Colonic mucosa (tissue), 4 donors: Measurements from ENCODE around the gene VPS13A. TPM values are rescaled to one million over a fixed set of nuclear protein-coding genes. Genes with fewer than 3 reads are reported as not detected.

Source experiments
- DNase-seq: peaks from one replicate; pipeline ENCODE4 v3.0.0-alpha.2; 2020
- H3K27ac ChIP-seq: fragments of 200-600 bp; one replicate; pipeline ENCODE4 v1.8.0; 2021
- H3K27me3 ChIP-seq: fragments of 200-600 bp; one replicate; pipeline ENCODE4 v1.8.0; 2021
- H3K36me3 ChIP-seq: fragments of 200-600 bp; one replicate; pipeline ENCODE4 v1.8.0; 2021
- H3K4me1 ChIP-seq: fragments of 200-600 bp; one replicate; pipeline ENCODE4 v1.8.0; 2021; ENCODE audit warnings: mild to moderate bottlenecking
- H3K4me3 ChIP-seq: fragments of 200-600 bp; one replicate; pipeline ENCODE4 v1.8.0; 2021
- H3K9ac ChIP-seq, 2 donors: one replicate each; pipeline ENCODE4 v1.7.0; 2013; ENCODE audit warnings: control low read depth in 2 of 2, low read depth in 2 of 2, low read length in 2 of 2
- H3K9me3 ChIP-seq: fragments of 200-600 bp; one replicate; pipeline ENCODE4 v1.8.0; 2021
- intact Hi-C: fragments of 100-400 bp; cut with DNase I; formaldehyde crosslinking; loops from one replicate; pipeline ENCODE4 v1.14.1; 2022
- total RNA-seq, 2 donors: library from RNA; stranded (reverse); fragmentation: NEBNext Ultra II Directional in 1 of 2; extraction: Animal tissue kit (Norgen Biotek cat#: 25700) in 1 of 2; gene quantifications; one replicate each; pipeline ENCODE4 v1.2.1, GENCODE V29; 2021
- TF ChIP-seq, protein P1 (sequence below): fragments of 200-600 bp; IDR thresholded peaks from one replicate; pipeline ENCODE4 v1.8.0; 2022; ENCODE audit warnings: antibody characterized with exemption, mild to moderate bottlenecking
- donor health status: healthy.
- donor health status: DM: no; HTN: no; CAD: no.
- donor health status: DM: no; HTN: no; CAD: no.

Gene VPS13A
- total RNA-seq, 2 donors from 2014 or later, result 31.8 to 45.2 TPM

DNA sequence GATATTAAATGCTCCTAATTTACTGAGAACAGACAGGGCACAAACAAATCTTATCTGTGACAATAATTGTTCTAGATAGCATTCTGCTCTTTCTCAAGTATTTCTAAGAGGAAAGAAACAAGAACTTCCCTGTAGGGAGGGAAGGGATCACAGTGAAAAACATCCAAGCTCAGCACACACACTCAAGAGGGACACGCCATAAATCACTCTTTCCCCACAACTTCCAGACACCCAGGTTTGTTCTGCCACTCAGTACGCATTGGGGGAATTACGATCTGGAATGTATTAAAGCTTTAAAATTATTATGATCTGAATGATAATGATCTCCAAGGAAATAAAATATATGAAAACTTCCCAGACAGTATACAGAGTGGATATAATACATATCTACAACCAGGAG lies 249.4 kb downstream of the VPS13A start:
- intact Hi-C loops, result no loop called here
- TF ChIP-seq, protein P1, sequence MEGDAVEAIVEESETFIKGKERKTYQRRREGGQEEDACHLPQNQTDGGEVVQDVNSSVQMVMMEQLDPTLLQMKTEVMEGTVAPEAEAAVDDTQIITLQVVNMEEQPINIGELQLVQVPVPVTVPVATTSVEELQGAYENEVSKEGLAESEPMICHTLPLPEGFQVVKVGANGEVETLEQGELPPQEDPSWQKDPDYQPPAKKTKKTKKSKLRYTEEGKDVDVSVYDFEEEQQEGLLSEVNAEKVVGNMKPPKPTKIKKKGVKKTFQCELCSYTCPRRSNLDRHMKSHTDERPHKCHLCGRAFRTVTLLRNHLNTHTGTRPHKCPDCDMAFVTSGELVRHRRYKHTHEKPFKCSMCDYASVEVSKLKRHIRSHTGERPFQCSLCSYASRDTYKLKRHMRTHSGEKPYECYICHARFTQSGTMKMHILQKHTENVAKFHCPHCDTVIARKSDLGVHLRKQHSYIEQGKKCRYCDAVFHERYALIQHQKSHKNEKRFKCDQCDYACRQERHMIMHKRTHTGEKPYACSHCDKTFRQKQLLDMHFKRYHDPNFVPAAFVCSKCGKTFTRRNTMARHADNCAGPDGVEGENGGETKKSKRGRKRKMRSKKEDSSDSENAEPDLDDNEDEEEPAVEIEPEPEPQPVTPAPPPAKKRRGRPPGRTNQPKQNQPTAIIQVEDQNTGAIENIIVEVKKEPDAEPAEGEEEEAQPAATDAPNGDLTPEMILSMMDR, result no peak
- no peaks in the 10 kb centered on the region for H3K4me1 ChIP-seq
- no peaks in the 10 kb centered on the region for H3K36me3 ChIP-seq
- DNase-seq, result no peak
- H3K9me3 ChIP-seq, result no peaks in the 10 kb centered on the region
- no peaks in the 10 kb centered on the region for H3K27me3 ChIP-seq
- no peak overlapping the region for H3K9ac ChIP-seq
- no peak overlapping the region for H3K4me3 ChIP-seq
- H3K27ac ChIP-seq, result no peak overlapping the region

DNA sequence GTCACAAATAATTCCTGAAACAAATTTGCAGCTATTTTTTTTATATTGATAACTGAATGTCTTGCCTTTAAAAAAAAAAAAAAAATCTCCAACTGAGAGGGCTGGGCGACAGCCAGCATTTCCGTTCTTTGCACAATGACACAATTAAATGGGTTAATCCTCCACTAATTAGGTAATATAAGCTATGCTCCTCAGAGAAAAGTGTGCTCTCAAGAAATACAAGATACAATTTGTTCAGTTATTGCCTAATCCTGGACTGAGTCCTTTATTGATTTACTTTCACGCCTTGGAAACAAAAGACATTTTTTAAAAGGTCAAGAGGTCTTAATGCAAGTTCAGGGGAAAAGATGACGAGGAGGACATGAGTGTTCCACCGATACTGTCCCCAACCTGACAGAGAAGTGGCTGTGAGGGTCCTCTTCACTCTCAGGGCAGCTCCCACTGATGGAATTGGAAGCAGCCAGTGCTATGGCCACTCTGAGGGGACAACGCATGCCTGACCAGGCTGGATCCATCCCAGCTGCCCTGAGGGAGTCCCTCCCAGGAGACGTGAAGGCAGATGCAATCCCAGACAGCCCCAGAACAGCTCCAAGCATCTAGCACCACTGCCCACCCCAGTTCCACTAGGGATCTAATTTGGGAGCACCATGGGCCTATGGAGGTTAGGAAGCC lies 250.1 kb downstream of the VPS13A start:
- TF ChIP-seq, protein P1, result no peak
- no peaks in the 10 kb centered on the region for H3K9me3 ChIP-seq
- no peak overlapping the region for H3K27ac ChIP-seq
- no peaks in the 10 kb centered on the region for H3K27me3 ChIP-seq
- no peaks in the 10 kb centered on the region for H3K36me3 ChIP-seq
- H3K4me1 ChIP-seq, result no peaks in the 10 kb centered on the region
- intact Hi-C loops, result no loop called here
- no peak for DNase-seq
- H3K9ac ChIP-seq, result no peak overlapping the region
- H3K4me3 ChIP-seq, result no peak overlapping the region

DNA sequence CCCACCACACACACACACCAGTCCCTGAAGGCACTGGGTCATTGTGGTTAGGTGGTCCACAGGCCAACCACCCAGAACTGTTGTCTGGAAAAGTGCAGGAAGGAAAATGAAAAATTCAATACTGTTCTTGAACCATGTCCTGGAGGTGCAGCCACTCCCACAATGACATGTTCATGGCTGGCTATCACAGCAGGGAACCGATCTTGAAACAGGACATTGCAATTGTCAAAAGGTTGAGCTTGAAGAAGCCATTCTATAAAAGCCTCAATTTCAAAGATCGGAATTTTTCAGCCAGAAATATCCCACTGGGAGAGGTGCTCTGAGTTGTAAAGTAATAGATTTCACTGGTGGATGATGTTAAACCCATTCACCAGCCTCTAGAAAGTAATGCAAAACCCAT lies 252.6 kb downstream of the VPS13A start:
- no peaks in the 10 kb centered on the region for H3K9me3 ChIP-seq
- TF ChIP-seq, protein P1, result no peak
- H3K4me3 ChIP-seq, result no peak overlapping the region
- no peak overlapping the region for H3K27ac ChIP-seq
- no peak overlapping the region for H3K9ac ChIP-seq
- no peaks in the 10 kb centered on the region for H3K36me3 ChIP-seq
- H3K27me3 ChIP-seq, result no peaks in the 10 kb centered on the region
- intact Hi-C loops, result no loop called here
- no peak for DNase-seq
- no peaks in the 10 kb centered on the region for H3K4me1 ChIP-seq

DNA sequence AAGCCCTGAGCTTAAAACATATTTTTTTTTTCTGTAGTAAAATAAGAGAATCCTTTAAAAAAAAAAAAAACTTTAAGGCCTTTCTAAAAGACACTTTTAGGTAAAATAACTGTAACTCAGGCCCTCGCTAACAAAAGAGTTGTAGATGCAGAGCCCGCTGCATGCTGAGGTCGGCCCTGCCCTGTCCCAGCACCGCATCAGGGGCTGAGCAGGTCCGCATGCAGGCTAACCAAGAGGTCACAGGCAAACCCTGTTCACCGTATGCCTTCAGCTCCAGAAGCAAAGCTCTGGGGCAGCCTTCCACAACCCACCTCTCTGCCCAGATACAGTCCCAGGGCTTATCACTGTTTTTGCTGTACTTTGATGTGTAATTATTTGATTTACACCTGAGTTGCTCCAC lies 254.7 kb downstream of the VPS13A start:
- Histone ChIP-seq H3K4me3 (no peak overlapping the region), H3K27ac (no peak overlapping the region), H3K27me3 (no peaks in the 10 kb centered on the region), H3K4me1 (no peaks in the 10 kb centered on the region), H3K36me3 (no peaks in the 10 kb centered on the region), H3K9me3 (no peaks in the 10 kb centered on the region), H3K9ac (no peak overlapping the region)
- intact Hi-C loops, result no loop called here
- no peak for DNase-seq
- TF ChIP-seq, protein P1, result no peak

DNA sequence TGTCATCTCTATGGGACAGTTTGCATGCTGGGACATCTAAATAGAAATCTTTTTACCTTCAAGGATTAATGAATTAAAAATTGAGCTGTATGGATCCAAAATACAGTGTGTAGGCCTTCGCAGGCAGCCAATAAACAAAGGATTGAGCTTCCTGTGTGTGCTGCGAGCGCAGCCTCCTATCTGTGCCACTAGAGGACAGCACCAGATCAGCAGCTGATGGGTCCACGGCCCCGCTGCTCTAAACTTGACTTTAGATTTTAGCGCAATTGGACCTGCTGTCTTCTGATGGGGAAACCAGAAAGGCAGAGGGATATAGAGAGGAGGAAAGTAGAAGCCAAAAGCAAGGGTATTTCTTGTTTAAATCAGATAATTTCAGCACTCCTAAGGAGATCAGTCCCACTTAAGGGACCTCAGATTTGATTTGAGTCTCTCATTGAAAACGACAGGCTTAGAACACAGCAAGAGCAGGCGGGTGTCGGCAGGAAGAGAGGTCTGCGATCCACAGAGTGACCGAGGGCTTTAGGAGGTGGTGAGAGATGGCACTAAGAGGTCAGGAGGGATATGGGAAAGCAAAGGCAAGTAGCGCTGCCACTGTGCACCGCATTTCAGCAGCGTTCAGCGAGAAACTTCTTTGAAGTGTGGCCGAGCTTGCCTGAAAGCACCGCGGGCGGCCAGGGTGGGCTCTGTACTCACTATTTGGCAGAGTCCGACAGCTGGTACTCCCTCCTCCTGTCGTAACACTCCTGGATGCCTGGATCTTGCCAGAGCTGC lies 256.5 kb downstream of the VPS13A start:
- Histone ChIP-seq H3K27ac (no peak overlapping the region), H3K36me3 (no peaks in the 10 kb centered on the region), H3K27me3 (no peaks in the 10 kb centered on the region), H3K9me3 (no peaks in the 10 kb centered on the region), H3K9ac (no peak overlapping the region), H3K4me3 (no peak overlapping the region), H3K4me1 (no peaks in the 10 kb centered on the region)
- peak; percentile 44 for DNase-seq
- TF ChIP-seq, protein P1, result peak; percentile 94
- intact Hi-C loops, result no loop called here
